SU-DHL-6 (cell line): ENCODE results near the gene RAPGEF5.

Experiments
- H2AFZ ChIP-seq: fragments of 200-600 bp; sonication (generic); 2 replicates; pipeline ENCODE4 v1.6.1; 2014; ENCODE audit warnings: low read depth, mild to moderate bottlenecking, moderate library complexity, mixed read lengths, antibody characterized with exemption, low read length; ENCODE audit not compliant: severe bottlenecking
- H3F3A ChIP-seq: fragments of 200-600 bp; shearing (Covaris generic); 2 replicates; pipeline ENCODE4 v1.6.0; 2016; ENCODE audit warnings: antibody characterized with exemption, mild to moderate bottlenecking; ENCODE audit not compliant: insufficient read depth
- H3K27ac ChIP-seq: fragments of 200-600 bp; sonication (generic); 2 replicates; pipeline ENCODE4 v1.5.1; 2016; ENCODE audit warnings: low read depth, mild to moderate bottlenecking, low read length, moderate library complexity, mixed read lengths
- H3K27me3 ChIP-seq: fragments of 200-600 bp; sonication (generic), shearing (Covaris generic); 2 replicates; pipeline ENCODE4 v1.6.0; 2014; ENCODE audit warnings: mild to moderate bottlenecking, low read length
- H3K36me3 ChIP-seq: fragments of 200-600 bp; sonication (generic); 2 replicates; pipeline ENCODE4 v1.6.1; 2014; ENCODE audit warnings: mild to moderate bottlenecking, low read length, mixed read lengths
- H3K4me2 ChIP-seq: fragments of 300-600, 200-600 bp; shearing (Covaris generic), sonication (generic); 2 replicates; pipeline ENCODE4 v1.6.0; 2014; ENCODE audit warnings: low read length, low read depth, mild to moderate bottlenecking; ENCODE audit not compliant: poor library complexity, severe bottlenecking
- H3K4me3 ChIP-seq: fragments of 200-600 bp; sonication (generic); 2 replicates; pipeline ENCODE4 v1.5.1; 2014; ENCODE audit warnings: antibody characterized with exemption, low read length, mild to moderate bottlenecking, mixed read lengths; ENCODE audit not compliant: insufficient read depth, poor library complexity, severe bottlenecking
- H3K79me2 ChIP-seq: fragments of 200-600 bp; sonication (generic); 2 replicates; pipeline ENCODE4 v1.6.1; 2014; ENCODE audit warnings: mild to moderate bottlenecking, low read length, moderate library complexity; ENCODE audit not compliant: insufficient read depth
- H3K9ac ChIP-seq: fragments of 200-600 bp; sonication (generic); 2 replicates; pipeline ENCODE4 v1.7.0; 2014; ENCODE audit warnings: mild to moderate bottlenecking, low read length
- H3K9me2 ChIP-seq: fragments of 200-600 bp; sonication (generic); replicated peaks from 2 replicates; pipeline ENCODE4 v1.6.1; 2014; ENCODE audit warnings: low read length; ENCODE audit not compliant: insufficient read depth
- H3K9me3 ChIP-seq: fragments of 200-600 bp; sonication (generic); 2 replicates; pipeline ENCODE4 v1.6.1; 2014; ENCODE audit warnings: low read length, mixed read lengths; ENCODE audit not compliant: insufficient read depth
- H4K20me1 ChIP-seq: fragments of 200-600 bp; sonication (generic); 2 replicates; pipeline ENCODE4 v1.6.1; 2014; ENCODE audit warnings: low read depth, mild to moderate bottlenecking, antibody characterized with exemption, low read length, moderate library complexity, mixed read lengths
- EZH2phosphoT487 ChIP-seq: fragments of 200-600 bp; sonication (generic), shearing (Covaris generic); conservative IDR thresholded peaks from 2 replicates; pipeline ENCODE4 v1.6.1; 2018; ENCODE audit warnings: mild to moderate bottlenecking, antibody characterized with exemption, low read length, moderate library complexity, mixed read lengths
- TF ChIP-seq, protein P1 (sequence below): fragments of 200-600 bp; sonication (generic); IDR thresholded peaks from one replicate; pipeline ENCODE4 v1.5.1; 2017; ENCODE audit warnings: antibody characterized with exemption, mild to moderate bottlenecking, low read length, moderate library complexity; ENCODE audit not compliant: insufficient read depth, poor library complexity, severe bottlenecking

RAPGEF5 gene

GRCh38 chr7:22154143-22154529 lies 202.8 kb downstream of the RAPGEF5 start:
- H3K9me3 ChIP-seq = no peaks in the 10 kb centered on the region
- no peak overlapping the region for H3K9ac ChIP-seq
- H3K4me2 ChIP-seq = no peak overlapping the region
- TF ChIP-seq, protein P1, sequence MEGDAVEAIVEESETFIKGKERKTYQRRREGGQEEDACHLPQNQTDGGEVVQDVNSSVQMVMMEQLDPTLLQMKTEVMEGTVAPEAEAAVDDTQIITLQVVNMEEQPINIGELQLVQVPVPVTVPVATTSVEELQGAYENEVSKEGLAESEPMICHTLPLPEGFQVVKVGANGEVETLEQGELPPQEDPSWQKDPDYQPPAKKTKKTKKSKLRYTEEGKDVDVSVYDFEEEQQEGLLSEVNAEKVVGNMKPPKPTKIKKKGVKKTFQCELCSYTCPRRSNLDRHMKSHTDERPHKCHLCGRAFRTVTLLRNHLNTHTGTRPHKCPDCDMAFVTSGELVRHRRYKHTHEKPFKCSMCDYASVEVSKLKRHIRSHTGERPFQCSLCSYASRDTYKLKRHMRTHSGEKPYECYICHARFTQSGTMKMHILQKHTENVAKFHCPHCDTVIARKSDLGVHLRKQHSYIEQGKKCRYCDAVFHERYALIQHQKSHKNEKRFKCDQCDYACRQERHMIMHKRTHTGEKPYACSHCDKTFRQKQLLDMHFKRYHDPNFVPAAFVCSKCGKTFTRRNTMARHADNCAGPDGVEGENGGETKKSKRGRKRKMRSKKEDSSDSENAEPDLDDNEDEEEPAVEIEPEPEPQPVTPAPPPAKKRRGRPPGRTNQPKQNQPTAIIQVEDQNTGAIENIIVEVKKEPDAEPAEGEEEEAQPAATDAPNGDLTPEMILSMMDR = no peak
- no peak for TF ChIP-seq EZH2phosphoT487
- H3K27me3 ChIP-seq = no peaks in the 10 kb centered on the region
- no peak overlapping the region for H3K27ac ChIP-seq
- H3K4me3 ChIP-seq = no peak overlapping the region
- no peaks in the 10 kb centered on the region for H4K20me1 ChIP-seq
- H3K79me2 ChIP-seq = no peaks in the 10 kb centered on the region
- no peaks in the 10 kb centered on the region for H3F3A ChIP-seq
- no peaks in the 10 kb centered on the region for H3K36me3 ChIP-seq
- no peak overlapping the region for H2AFZ ChIP-seq
- no peaks in the 10 kb centered on the region for H3K9me2 ChIP-seq

GRCh38 chr7:22153432-22154142 lies 203.4 kb downstream of the RAPGEF5 start:
- no peak overlapping the region for H2AFZ ChIP-seq
- TF ChIP-seq EZH2phosphoT487 = no peak
- TF ChIP-seq, protein P1 = no peak
- no peak overlapping the region for H3K27ac ChIP-seq
- H3K4me3 ChIP-seq = no peak overlapping the region
- H4K20me1 ChIP-seq = no peaks in the 10 kb centered on the region
- H3K36me3 ChIP-seq = no peaks in the 10 kb centered on the region
- H3K27me3 ChIP-seq = no peaks in the 10 kb centered on the region
- H3K9me2 ChIP-seq = no peaks in the 10 kb centered on the region
- no peaks in the 10 kb centered on the region for H3K9me3 ChIP-seq
- no peaks in the 10 kb centered on the region for H3F3A ChIP-seq
- H3K4me2 ChIP-seq = no peak overlapping the region
- no peaks in the 10 kb centered on the region for H3K79me2 ChIP-seq
- no peak overlapping the region for H3K9ac ChIP-seq

GRCh38 chr7:22152690-22153089 lies 204.3 kb downstream of the RAPGEF5 start:
- H3K36me3 ChIP-seq = no peaks in the 10 kb centered on the region
- H3K27me3 ChIP-seq = no peaks in the 10 kb centered on the region

More at GRCh38 chr7:22152690-22153089, 204.3 kb downstream of the RAPGEF5 start:
- H3K4me3 ChIP-seq = no peak overlapping the region
- H3K9me2 ChIP-seq = no peaks in the 10 kb centered on the region
- no peak overlapping the region for H3K27ac ChIP-seq
- H3F3A ChIP-seq = no peaks in the 10 kb centered on the region
- H3K9ac ChIP-seq = no peak overlapping the region
- H3K9me3 ChIP-seq = no peaks in the 10 kb centered on the region
- no peak overlapping the region for H2AFZ ChIP-seq
- no peak overlapping the region for H3K4me2 ChIP-seq
- no peak for TF ChIP-seq EZH2phosphoT487
- TF ChIP-seq, protein P1 = no peak
- H3K79me2 ChIP-seq = no peaks in the 10 kb centered on the region
- H4K20me1 ChIP-seq = no peaks in the 10 kb centered on the region
